GM12865 (cell line): ENCODE measurements around the gene SPAG4.

Experiments used
- DNase-seq: peaks from one replicate; pipeline ENCODE4 v3.0.0; 2010; ENCODE audit warnings: low read depth
- H3K4me3 ChIP-seq: 2 replicates; pipeline ENCODE4 v1.5.1; 2011; ENCODE audit warnings: mild to moderate bottlenecking, low read depth, low read length, control low read depth
- CTCF ChIP-seq: IDR thresholded peaks from 2 replicates; pipeline ENCODE4 v1.5.1; 2011; ENCODE audit warnings: low read length, control low read depth, low read depth, inconsistent platforms; ENCODE audit not compliant: insufficient read depth; ENCODE audit errors: missing control alignments

Gene SPAG4

GRCh38 chr20:35615667-35616464 lies at the start of gene SPAG4:
Gene SPAG4 (plus strand): TSS chr20:35615829. CDS start chr20:35616004, 175 bp downstream.
- no peak for TF ChIP-seq CTCF
- DNase-seq, result peak; percentile 100
- H3K4me3 ChIP-seq, result peak within 1 kb of the TSS; percentile 79

GRCh38 chr20:35568645-35569044 lies 47.0 kb upstream of the SPAG4 start:
- TF ChIP-seq CTCF, result peak; percentile 31
- H3K4me3 ChIP-seq, result no peak overlapping the region
- peak; percentile 38 for DNase-seq

- no peak for DNase-seq
- TF ChIP-seq CTCF, result no peak
- H3K4me3 ChIP-seq, result no peak overlapping the region
Measured at GRCh38 chr20:35571555-35571954, 44.1 kb upstream of the SPAG4 start.

GRCh38 chr20:35572838-35573237 lies 42.8 kb upstream of the SPAG4 start:
- TF ChIP-seq CTCF, result no peak
- DNase-seq, result no peak
- no peak overlapping the region for H3K4me3 ChIP-seq

- no peak for TF ChIP-seq CTCF
- no peak overlapping the region for H3K4me3 ChIP-seq
- DNase-seq, result no peak
Measured at GRCh38 chr20:35575958-35576357, 39.7 kb upstream of the SPAG4 start.

- no peak for DNase-seq
- no peak overlapping the region for H3K4me3 ChIP-seq
- TF ChIP-seq CTCF, result no peak
Measured at GRCh38 chr20:35576816-35577215, 38.8 kb upstream of the SPAG4 start.

GRCh38 chr20:35578469-35578868 lies 37.2 kb upstream of the SPAG4 start:
- no peak overlapping the region for H3K4me3 ChIP-seq
- no peak for TF ChIP-seq CTCF
- DNase-seq, result no peak
